OCI-LY3 (cell line): ENCODE data around the gene PPY.

ENCODE experiments used
- H2AFZ ChIP-seq: fragments of 200-600, 300-600 bp; shearing (Covaris generic); 2 replicates; pipeline ENCODE4 v1.6.0; 2014; ENCODE audit warnings: antibody characterized with exemption, low read depth, low read length
- H3K27ac ChIP-seq: fragments of 200-600, 300-600 bp; sonication (generic); 2 replicates; pipeline ENCODE4 v1.5.1; 2014; ENCODE audit warnings: mild to moderate bottlenecking, low read length, moderate library complexity, mixed read lengths
- H3K27me3 ChIP-seq: fragments of 200-600, 300-600 bp; sonication (generic); 2 replicates; pipeline ENCODE4 v1.6.1; 2014; ENCODE audit warnings: low read depth, low read length, mixed read lengths
- H3K36me3 ChIP-seq: fragments of 200-600, 300-600 bp; sonication (generic); replicated peaks from 2 replicates; pipeline ENCODE3; 2014; ENCODE audit warnings: low read depth, low read length, mixed read lengths
- H3K4me1 ChIP-seq: fragments of 300-600, 200-600 bp; sonication (generic); 2 replicates; pipeline ENCODE4 v1.6.1; 2014; ENCODE audit warnings: low read length, mixed read lengths
- H3K4me2 ChIP-seq: fragments of 200-600, 300-600 bp; sonication (generic); 2 replicates; pipeline ENCODE4 v1.6.1; 2014; ENCODE audit warnings: low read length, mixed read lengths
- H3K4me3 ChIP-seq: fragments of 300-600, 200-600 bp; sonication (generic); 2 replicates; pipeline ENCODE4 v1.5.1; 2014; ENCODE audit warnings: antibody characterized with exemption, mild to moderate bottlenecking, low read length, moderate library complexity
- H3K79me2 ChIP-seq: fragments of 300-600, 200-600 bp; shearing (Covaris generic); 2 replicates; pipeline ENCODE4 v1.6.1; 2014; ENCODE audit warnings: mild to moderate bottlenecking, low read length, mixed read lengths
- H3K9ac ChIP-seq: fragments of 300-600, 200-600 bp; shearing (Covaris generic); 2 replicates; pipeline ENCODE4 v1.6.0; 2014; ENCODE audit warnings: mild to moderate bottlenecking, low read length, moderate library complexity
- H3K9me3 ChIP-seq: fragments of 200-600, 300-600 bp; shearing (Covaris generic); 2 replicates; pipeline ENCODE4 v1.6.1; 2014; ENCODE audit warnings: low read length, mixed read lengths; ENCODE audit not compliant: insufficient read depth
- H4K20me1 ChIP-seq: fragments of 200-600, 300-600 bp; sonication (generic); 2 replicates; pipeline ENCODE4 v1.6.1; 2016; ENCODE audit warnings: low read length, mixed read lengths; ENCODE audit not compliant: insufficient read depth
- EZH2phosphoT487 ChIP-seq: fragments of 200-600 bp; shearing (Covaris generic); IDR thresholded peaks from 2 replicates; pipeline ENCODE4 v1.6.1; 2018; ENCODE audit warnings: antibody characterized with exemption, mixed run types, low read depth
- TF ChIP-seq, protein P1 (sequence below): fragments of 200-600, 300-600 bp; sonication (generic); IDR thresholded peaks from 2 replicates; pipeline ENCODE4 v1.5.1; 2014; ENCODE audit warnings: antibody characterized with exemption, low read length, low read depth

PPY gene

DNA sequence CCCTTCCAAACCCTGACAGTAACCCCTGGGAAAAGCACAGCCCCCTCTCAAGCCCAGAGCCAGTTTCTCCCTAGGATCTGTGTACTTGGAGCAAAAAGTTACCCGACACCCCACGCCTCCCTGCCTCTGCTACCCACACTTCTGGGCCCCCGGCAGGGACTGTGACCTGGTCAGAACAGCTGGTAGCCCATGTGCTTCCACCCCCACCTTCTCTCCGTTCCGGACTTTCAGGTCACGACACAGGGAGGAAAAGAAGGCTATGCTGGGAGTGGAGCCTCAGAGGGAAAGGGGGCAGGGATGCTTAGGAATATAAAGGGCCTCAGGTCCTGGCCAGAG, 6.4 kb downstream of the PPY start:
- no peak overlapping the region for H3K9ac ChIP-seq
- no peaks in the 10 kb centered on the region for H3K9me3 ChIP-seq
- no peaks in the 10 kb centered on the region for H3K27me3 ChIP-seq
- TF ChIP-seq, protein P1, sequence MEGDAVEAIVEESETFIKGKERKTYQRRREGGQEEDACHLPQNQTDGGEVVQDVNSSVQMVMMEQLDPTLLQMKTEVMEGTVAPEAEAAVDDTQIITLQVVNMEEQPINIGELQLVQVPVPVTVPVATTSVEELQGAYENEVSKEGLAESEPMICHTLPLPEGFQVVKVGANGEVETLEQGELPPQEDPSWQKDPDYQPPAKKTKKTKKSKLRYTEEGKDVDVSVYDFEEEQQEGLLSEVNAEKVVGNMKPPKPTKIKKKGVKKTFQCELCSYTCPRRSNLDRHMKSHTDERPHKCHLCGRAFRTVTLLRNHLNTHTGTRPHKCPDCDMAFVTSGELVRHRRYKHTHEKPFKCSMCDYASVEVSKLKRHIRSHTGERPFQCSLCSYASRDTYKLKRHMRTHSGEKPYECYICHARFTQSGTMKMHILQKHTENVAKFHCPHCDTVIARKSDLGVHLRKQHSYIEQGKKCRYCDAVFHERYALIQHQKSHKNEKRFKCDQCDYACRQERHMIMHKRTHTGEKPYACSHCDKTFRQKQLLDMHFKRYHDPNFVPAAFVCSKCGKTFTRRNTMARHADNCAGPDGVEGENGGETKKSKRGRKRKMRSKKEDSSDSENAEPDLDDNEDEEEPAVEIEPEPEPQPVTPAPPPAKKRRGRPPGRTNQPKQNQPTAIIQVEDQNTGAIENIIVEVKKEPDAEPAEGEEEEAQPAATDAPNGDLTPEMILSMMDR: no peak
- TF ChIP-seq EZH2phosphoT487: no peak
- H3K36me3 ChIP-seq: no peaks in the 10 kb centered on the region
- no peaks in the 10 kb centered on the region for H4K20me1 ChIP-seq
- H2AFZ ChIP-seq: no peak overlapping the region
- no peak overlapping the region for H3K27ac ChIP-seq
- H3K4me1 ChIP-seq: 0 out of 2 replicates have a peak, but pooled peaks cover 4% of the 10 kb centered on the region
- H3K4me2 ChIP-seq: no peak overlapping the region
- no peak overlapping the region for H3K4me3 ChIP-seq
- H3K79me2 ChIP-seq: no peaks in the 10 kb centered on the region

- Histone ChIP-seq H3K27ac (no peak overlapping the region), H3K4me1 (0 out of 2 replicates have a peak, but pooled peaks cover 4% of the 10 kb centered on the region), H3K9ac (no peak overlapping the region), H3K36me3 (no peaks in the 10 kb centered on the region), H2AFZ (no peak overlapping the region), H4K20me1 (no peaks in the 10 kb centered on the region), H3K4me3 (no peak overlapping the region), H3K79me2 (no peaks in the 10 kb centered on the region), H3K4me2 (no peak overlapping the region), H3K27me3 (no peaks in the 10 kb centered on the region), H3K9me3 (no peaks in the 10 kb centered on the region)
- TF ChIP-seq, protein P1: no peak
- TF ChIP-seq EZH2phosphoT487: no peak
These were observed 6.9 kb downstream of the PPY start for GRCh38 chr17:43935204-43935925.

- Histone ChIP-seq H3K36me3 (no peaks in the 10 kb centered on the region), H3K27ac (no peak overlapping the region), H3K79me2 (no peaks in the 10 kb centered on the region), H4K20me1 (no peaks in the 10 kb centered on the region), H3K4me1 (no peaks in the 10 kb centered on the region), H3K4me2 (no peak overlapping the region), H3K9me3 (no peaks in the 10 kb centered on the region), H3K27me3 (no peaks in the 10 kb centered on the region), H3K9ac (no peak overlapping the region), H3K4me3 (no peak overlapping the region), H2AFZ (no peak overlapping the region)
- TF ChIP-seq EZH2phosphoT487: no peak
- TF ChIP-seq, protein P1: no peak
These were observed 9.4 kb downstream of the PPY start for GRCh38 chr17:43932923-43933322.

DNA sequence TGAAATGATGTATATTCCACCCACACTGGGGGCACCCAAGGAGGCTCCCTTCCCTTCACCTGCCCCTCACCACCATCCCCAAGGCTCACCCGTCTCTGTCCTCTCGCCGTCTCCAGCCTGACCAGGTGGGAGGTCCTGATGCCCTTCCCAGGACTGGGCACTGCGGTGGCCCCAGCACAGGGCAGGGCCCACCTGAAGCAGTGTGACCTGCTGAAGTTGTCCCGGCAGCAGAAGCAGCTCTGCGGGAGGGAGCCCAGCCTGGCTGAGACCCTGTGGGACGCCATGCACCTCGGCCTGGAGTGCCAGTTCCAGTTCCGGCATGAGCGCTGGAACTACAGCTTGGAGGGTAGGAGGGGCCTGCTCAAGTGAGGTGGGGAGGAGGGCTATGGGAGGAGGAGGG, 9.9 kb downstream of the PPY start:
- no peak for TF ChIP-seq EZH2phosphoT487
- TF ChIP-seq, protein P1: no peak
- Histone ChIP-seq H3K9me3 (no peaks in the 10 kb centered on the region), H2AFZ (no peak overlapping the region), H4K20me1 (no peaks in the 10 kb centered on the region), H3K79me2 (no peaks in the 10 kb centered on the region), H3K4me1 (no peaks in the 10 kb centered on the region), H3K9ac (no peak overlapping the region), H3K4me2 (no peak overlapping the region), H3K36me3 (no peaks in the 10 kb centered on the region), H3K4me3 (no peak overlapping the region), H3K27ac (no peak overlapping the region), H3K27me3 (no peaks in the 10 kb centered on the region)
